ENCODE measurements around the gene ZEB1.

The ZEB1 gene

DNA sequence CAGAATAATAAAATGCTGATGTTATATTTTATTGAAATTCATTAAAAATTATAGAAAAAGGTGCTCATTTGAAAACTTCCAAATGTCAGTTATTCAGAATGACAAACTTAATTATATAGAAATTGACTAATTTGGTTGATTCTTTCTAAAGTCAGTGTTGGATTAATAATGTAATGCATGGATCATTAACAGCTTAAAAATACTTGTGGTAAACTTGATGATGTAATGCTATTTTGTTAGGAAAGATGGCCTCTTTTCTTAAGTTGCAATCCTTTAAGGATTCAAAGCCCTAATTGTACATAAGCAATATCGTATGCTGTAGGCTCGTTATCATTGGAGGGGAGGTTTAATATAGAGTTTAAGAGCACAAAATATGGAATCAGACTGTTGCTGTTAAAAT lies 141.2 kb downstream of the ZEB1 start:
- TF ChIP-seq, protein P1, sequence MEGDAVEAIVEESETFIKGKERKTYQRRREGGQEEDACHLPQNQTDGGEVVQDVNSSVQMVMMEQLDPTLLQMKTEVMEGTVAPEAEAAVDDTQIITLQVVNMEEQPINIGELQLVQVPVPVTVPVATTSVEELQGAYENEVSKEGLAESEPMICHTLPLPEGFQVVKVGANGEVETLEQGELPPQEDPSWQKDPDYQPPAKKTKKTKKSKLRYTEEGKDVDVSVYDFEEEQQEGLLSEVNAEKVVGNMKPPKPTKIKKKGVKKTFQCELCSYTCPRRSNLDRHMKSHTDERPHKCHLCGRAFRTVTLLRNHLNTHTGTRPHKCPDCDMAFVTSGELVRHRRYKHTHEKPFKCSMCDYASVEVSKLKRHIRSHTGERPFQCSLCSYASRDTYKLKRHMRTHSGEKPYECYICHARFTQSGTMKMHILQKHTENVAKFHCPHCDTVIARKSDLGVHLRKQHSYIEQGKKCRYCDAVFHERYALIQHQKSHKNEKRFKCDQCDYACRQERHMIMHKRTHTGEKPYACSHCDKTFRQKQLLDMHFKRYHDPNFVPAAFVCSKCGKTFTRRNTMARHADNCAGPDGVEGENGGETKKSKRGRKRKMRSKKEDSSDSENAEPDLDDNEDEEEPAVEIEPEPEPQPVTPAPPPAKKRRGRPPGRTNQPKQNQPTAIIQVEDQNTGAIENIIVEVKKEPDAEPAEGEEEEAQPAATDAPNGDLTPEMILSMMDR (IDR thresholded peaks at IDR 0.05; ENCODE audit: insufficient read depth, low read length, poor library complexity, severe bottlenecking) = no peak
- no peak for DNase-seq (ENCODE audit: extremely low read depth, insufficient read length)
- Histone ChIP-seq H3K4me3 (replicated peaks; ENCODE audit: low read depth, low read length) (no peak overlapping the region), H3K27me3 (replicated peaks; ENCODE audit: control insufficient read depth, insufficient read depth, low read length) (no peaks in the 10 kb centered on the region), H3K36me3 (ENCODE audit: control insufficient read depth, insufficient read depth, low read length) (peaks cover 3% of the 10 kb centered on the region)

DNA sequence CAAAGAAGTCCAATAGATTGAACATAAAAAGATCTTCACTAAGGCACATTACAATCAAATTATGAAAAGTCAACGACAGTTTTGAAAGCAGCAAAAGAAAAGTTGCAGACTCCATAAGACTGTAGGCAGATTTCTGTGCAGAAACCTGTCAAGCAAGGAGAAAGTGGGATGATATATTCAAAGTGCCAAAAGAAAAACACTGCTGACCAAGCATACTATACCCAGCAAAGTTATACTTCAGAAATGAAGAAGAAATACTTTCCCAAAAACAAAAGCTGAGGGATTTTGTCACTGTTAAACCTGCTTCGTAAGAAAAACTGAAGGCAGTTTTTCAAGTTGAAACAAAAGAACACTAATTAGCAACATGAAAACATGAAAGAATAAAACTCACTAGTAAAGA lies 145.5 kb downstream of the ZEB1 start:
- H3K4me3 ChIP-seq (replicated peaks; ENCODE audit: low read depth, low read length) = no peak overlapping the region
- H3K27me3 ChIP-seq (replicated peaks; ENCODE audit: control insufficient read depth, insufficient read depth, low read length) = no peaks in the 10 kb centered on the region
- no peak for DNase-seq (ENCODE audit: extremely low read depth, insufficient read length)
- TF ChIP-seq, protein P1 (IDR thresholded peaks at IDR 0.05; ENCODE audit: insufficient read depth, low read length, poor library complexity, severe bottlenecking) = no peak
- H3K36me3 ChIP-seq (ENCODE audit: control insufficient read depth, insufficient read depth, low read length) = peaks cover 7% of the 10 kb centered on the region

DNA sequence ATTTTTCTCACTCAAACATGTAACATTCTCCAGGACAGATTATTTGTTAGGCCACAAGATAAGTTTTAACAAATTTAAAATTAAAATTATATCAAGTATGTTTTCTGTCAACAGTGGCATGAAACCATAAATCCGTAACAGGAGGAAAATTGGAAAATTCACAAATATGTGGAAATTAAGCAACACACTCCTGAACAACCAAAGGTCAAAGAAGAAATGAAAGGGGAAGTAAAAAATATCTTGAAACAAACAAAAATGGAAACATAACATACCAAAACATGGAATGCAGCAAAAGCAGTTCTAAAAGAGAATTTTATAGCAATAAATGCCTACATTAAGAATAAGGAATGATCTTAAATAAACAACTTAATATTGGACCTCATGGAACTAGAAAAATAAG lies 147.3 kb downstream of the ZEB1 start:
- TF ChIP-seq, protein P1 (IDR thresholded peaks at IDR 0.05; ENCODE audit: insufficient read depth, low read length, poor library complexity, severe bottlenecking) = no peak
- Histone ChIP-seq H3K27me3 (replicated peaks; ENCODE audit: control insufficient read depth, insufficient read depth, low read length) (no peaks in the 10 kb centered on the region), H3K36me3 (ENCODE audit: control insufficient read depth, insufficient read depth, low read length) (peaks cover 7% of the 10 kb centered on the region), H3K4me3 (replicated peaks; ENCODE audit: low read depth, low read length) (no peak overlapping the region)
- no peak for DNase-seq (ENCODE audit: extremely low read depth, insufficient read length)

DNA sequence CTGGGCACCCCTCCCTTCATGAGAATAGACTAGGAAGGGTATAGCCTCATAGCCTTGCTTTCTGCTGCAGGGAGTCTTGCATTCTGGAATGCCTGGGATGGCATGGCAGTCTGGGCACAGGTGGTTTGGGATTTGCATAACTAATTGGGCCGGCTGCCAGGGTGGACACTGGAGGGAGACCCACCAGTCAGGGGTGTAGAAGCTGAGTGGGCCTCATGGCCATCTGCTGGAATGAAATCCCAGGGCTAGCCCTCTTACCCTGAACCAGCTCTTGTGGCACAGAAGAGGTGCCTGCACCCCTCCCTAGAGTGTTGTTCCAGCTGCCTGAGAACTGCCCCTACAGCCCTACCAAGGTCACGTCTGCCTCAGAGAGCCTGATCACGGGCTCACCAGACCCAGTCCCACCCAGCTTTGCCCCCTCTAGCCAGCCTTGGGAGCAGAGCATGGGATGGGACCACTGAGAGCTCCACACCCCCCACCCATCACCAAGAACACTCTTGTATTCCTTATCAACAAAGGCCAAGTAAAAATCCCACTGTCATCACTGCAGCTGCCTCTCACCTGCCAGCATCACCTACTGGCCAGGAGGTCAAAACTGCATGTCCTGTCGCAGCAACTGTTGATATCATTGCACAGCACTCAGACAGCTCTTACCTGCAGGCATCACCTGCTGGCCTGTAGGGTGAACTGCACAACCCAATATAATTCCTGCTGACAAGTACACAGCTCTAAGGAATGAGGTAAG lies 148.9 kb downstream of the ZEB1 start:
- TF ChIP-seq, protein P1 (IDR thresholded peaks at IDR 0.05; ENCODE audit: insufficient read depth, low read length, poor library complexity, severe bottlenecking) = peak; percentile 33
- Histone ChIP-seq H3K4me3 (replicated peaks; ENCODE audit: low read depth, low read length) (no peak overlapping the region), H3K36me3 (ENCODE audit: control insufficient read depth, insufficient read depth, low read length) (peaks cover 7% of the 10 kb centered on the region), H3K27me3 (replicated peaks; ENCODE audit: control insufficient read depth, insufficient read depth, low read length) (no peaks in the 10 kb centered on the region)
- no peak for DNase-seq (ENCODE audit: extremely low read depth, insufficient read length)

DNA sequence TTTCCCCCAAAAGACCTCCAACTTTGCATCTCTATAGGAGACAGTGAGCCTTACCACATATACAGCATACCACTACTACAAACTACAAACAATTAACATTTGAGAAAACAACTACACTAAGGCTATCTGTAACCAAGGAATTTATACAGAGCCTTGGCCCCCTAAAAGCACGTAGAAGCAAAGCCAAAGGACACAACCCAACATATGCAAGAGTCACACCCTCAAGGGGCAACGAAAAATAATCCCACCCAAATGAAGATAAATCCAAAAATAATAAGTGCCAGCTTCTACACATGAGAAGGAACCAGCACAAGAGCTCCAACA lies 149.5 kb downstream of the ZEB1 start:
- H3K4me3 ChIP-seq (replicated peaks; ENCODE audit: low read depth, low read length) = no peak overlapping the region
- no peak for DNase-seq (ENCODE audit: extremely low read depth, insufficient read length)
- peaks cover 5% of the 10 kb centered on the region for H3K36me3 ChIP-seq (ENCODE audit: control insufficient read depth, insufficient read depth, low read length)
- no peaks in the 10 kb centered on the region for H3K27me3 ChIP-seq (replicated peaks; ENCODE audit: control insufficient read depth, insufficient read depth, low read length)
- TF ChIP-seq, protein P1 (IDR thresholded peaks at IDR 0.05; ENCODE audit: insufficient read depth, low read length, poor library complexity, severe bottlenecking) = no peak

DNA sequence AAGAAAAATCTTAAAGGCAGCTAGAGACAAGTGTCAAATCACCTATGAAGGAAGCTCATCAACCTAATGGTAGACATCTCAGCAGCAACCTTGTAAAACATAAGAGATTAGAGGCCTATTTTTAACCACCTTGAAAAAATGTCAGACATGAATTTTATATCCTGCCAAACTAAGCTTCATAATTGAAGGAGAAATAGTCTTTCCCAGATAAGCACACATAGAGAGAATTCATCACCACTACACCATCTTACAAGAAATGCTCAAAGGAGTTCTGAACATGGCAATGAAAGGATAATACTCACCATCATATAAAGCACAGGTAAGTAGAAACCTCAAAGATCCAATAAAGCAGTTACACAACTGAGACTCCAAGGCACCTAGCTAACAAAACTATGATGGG lies 156.5 kb downstream of the ZEB1 start:
- H3K4me3 ChIP-seq (replicated peaks; ENCODE audit: low read depth, low read length) = no peak overlapping the region
- TF ChIP-seq, protein P1 (IDR thresholded peaks at IDR 0.05; ENCODE audit: insufficient read depth, low read length, poor library complexity, severe bottlenecking) = no peak
- no peaks in the 10 kb centered on the region for H3K36me3 ChIP-seq (ENCODE audit: control insufficient read depth, insufficient read depth, low read length)
- no peak for DNase-seq (ENCODE audit: extremely low read depth, insufficient read length)
- H3K27me3 ChIP-seq (replicated peaks; ENCODE audit: control insufficient read depth, insufficient read depth, low read length) = no peaks in the 10 kb centered on the region

Measured in GM06990 (cell line).